NCI-H526 treated with DMSO at 0.1 percent for 48 hours (cell line): ENCODE measurements around the gene GCFC2.

Experiments
- DNase-seq: peaks from one replicate; lab custom pipeline; 2025; lab: John Stamatoyannopoulos, UW

Gene GCFC2

GRCh38 chr2:75627902-75628504 is 82.7 kb downstream of the GCFC2 start:
- DNase-seq, result peak; percentile 66

DNA sequence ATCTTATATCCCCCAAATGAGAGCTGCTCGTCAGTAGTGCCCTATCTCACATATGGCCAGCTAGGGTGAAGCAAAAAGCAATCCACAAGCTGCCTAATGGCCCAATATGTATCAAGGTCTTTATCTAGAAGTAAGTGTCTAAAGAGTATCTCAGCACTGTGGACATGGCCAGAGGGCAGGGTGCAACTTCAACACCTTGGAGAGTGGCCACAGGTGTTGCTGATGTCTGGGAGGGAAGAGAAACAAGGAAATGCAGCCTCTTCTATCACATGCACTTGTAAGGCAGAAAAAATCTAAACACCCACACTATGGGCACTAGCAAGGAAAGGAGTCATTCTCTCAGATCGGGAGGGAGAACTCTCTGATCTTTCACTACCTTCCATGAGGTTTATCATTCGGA is 87.8 kb downstream of the GCFC2 start:
- no peak for DNase-seq

GRCh38 chr2:75622500-75622899 is 88.2 kb downstream of the GCFC2 start:
- DNase-seq, result no peak

GRCh38 chr2:75621228-75621627 is 89.5 kb downstream of the GCFC2 start:
- DNase-seq, result no peak

- no peak for DNase-seq
These were observed 90.6 kb downstream of the GCFC2 start for GRCh38 chr2:75619956-75620740.

DNA sequence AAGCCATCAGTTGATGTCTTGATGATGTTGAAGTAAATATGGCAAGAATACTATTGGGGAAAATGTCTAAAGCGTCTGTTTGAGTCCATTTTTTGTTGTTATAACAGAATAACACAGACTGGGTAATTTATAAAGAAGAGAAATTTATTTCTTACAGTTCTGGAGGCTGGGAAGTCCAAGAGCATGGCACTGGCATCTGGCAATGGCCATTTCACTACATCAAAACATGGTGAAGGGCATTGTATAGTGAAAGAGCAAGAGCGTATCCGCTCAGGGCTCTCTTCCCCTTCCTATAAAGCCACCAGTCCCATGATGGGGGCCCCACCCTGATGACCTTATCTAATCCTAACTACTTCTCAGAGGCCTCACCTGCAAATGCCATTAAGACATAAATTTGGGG is 93.8 kb downstream of the GCFC2 start:
- no peak for DNase-seq

- no peak for DNase-seq
These were observed 94.3 kb downstream of the GCFC2 start for GRCh38 chr2:75616406-75616805.

DNA sequence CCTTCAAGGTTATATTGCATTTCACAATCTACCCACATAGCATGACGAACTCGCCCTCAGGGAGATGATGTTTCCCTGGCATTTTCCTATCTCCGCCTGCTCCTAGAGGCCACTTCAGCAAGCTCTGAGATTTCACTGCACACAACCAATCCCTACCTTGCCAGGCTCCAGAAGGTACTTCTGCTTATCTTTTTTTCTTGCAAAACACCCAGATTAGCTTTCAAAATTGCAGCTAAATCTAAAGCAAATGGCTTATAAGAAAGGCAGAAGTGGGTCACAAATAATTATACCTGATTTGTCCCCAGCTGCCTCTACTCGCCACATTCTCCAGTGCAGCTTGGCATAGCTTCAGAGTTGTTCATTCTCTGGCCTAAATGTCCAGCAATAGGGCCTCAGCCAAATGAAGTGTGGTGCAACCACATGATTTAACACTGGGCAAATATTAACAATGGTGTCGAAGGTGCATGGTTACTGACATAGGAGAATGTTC is 96.5 kb downstream of the GCFC2 start:
- DNase-seq, result no peak

DNA sequence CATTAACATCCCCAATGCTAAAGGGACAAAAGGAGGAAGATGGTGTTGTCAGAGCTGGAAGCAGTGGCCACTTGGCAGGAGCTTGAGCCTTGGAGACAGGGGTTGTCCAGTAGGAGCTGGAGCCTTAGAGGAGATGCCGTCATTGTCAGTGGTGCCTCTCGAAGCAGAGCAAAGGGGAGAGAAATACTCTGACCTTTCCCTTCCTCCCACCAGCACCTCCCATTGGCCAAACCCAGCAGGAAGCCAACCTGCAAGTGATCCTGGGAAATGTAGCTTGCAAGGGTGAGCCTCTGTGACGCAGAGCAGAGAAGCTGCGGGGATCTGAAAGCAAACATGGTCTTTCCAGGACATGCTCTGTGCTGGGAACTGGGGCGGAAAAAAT is 97.9 kb downstream of the GCFC2 start:
- no peak for DNase-seq
